A549 (cell line): ENCODE data around the gene KCNA3. TPM values are rescaled to one million over a fixed set of nuclear protein-coding genes. Genes with fewer than 3 reads are reported as not detected.

Source experiments
- ATAC-seq, 2 experiments: fragments of 200-7000 bp in 1 of 2; fragments of >200 bp in 1 of 2; cut with Nextera tagmentation in 1 of 2; cut with Tn5 transposase in 1 of 2; 3 replicates each; pipeline versions ENCODE4 v1.8.0 to v1.9.1; 2018 to 2020; ENCODE audit warnings: mild to moderate bottlenecking in 1 of 2, moderate library complexity in 1 of 2
- CTCF ChIA-PET: fragments of 300-600 bp; sonication (Branson Sonifier 250); formaldehyde crosslinking; extraction: SDS; loops from one replicate; lab custom pipeline; 2021; ENCODE audit warnings: antibody characterized with exemption, inconsistent platforms; lab: Yijun Ruan, JAX
- POLR2A ChIA-PET: fragments of 350-600 bp; formaldehyde crosslinking; extraction: SDS; loops from one replicate; lab custom pipeline; 2021; ENCODE audit warnings: antibody characterized with exemption, inconsistent platforms; lab: Yijun Ruan, JAX
- DNase-seq, 2 experiments: peaks; one replicate each; pipeline versions ENCODE4 v3.0.0 to v3.0.0-alpha.2; 2011 to 2016; ENCODE audit warnings: low read depth in 1 of 2, low spot score in 1 of 2
- FAIRE-seq: peaks from 2 replicates; lab custom pipeline; 2011; peaks lifted over from hg19 to GRCh38; lab: Jason Lieb, UNC
- H3K27ac ChIP-seq, 2 experiments: fragments of >200 bp; sonication (Bioruptor Twin); formaldehyde crosslinking; 3 replicates each; pipeline ENCODE4 v1.5.1; 2016 to 2017
- H3K4me1 ChIP-seq: fragments of >200 bp; sonication (Bioruptor Twin); formaldehyde crosslinking; 3 replicates; pipeline ENCODE4 v1.6.1; 2016
- H3K4me2 ChIP-seq: fragments of >200 bp; sonication (Bioruptor Twin); formaldehyde crosslinking; 3 replicates; pipeline ENCODE4 v1.6.1; 2016
- H3K4me3 ChIP-seq: fragments of >200 bp; sonication (Bioruptor Twin); formaldehyde crosslinking; 3 replicates; pipeline ENCODE4 v1.5.1; 2016
- H3K9me3 ChIP-seq: fragments of >200 bp; sonication (Bioruptor Twin); formaldehyde crosslinking; 3 replicates; pipeline ENCODE4 v1.6.1; 2016
- CBX8 ChIP-seq: fragments of 200-600 bp; sonication (generic); IDR thresholded peaks from 2 replicates; pipeline ENCODE4 v1.6.1; 2016
- CEBPB ChIP-seq, 2 experiments: fragments of >200 bp in 1 of 2; sonication (Bioruptor Twin) in 1 of 2; formaldehyde crosslinking in 1 of 2; IDR thresholded peaks; 2 replicates each; pipeline ENCODE4 v1.6.1; 2012 to 2016
- CHD2 ChIP-seq: fragments of 150-350 bp; IDR thresholded peaks from 2 replicates; pipeline ENCODE4 v1.6.1; 2014; ENCODE audit warnings: low read length; ENCODE audit not compliant: partially characterized antibody
- CHD4 ChIP-seq: fragments of 200-600 bp; sonication (generic); IDR thresholded peaks from 2 replicates; pipeline ENCODE4 v1.6.1; 2016; ENCODE audit warnings: antibody characterized with exemption, mild to moderate bottlenecking, borderline replicate concordance
- EHMT2 ChIP-seq: fragments of 200-600 bp; sonication (generic); IDR thresholded peaks from 2 replicates; pipeline ENCODE4 v1.6.1; 2016; ENCODE audit warnings: antibody characterized with exemption, low read depth, mild to moderate bottlenecking, moderate library complexity
- FOXS1 ChIP-seq: fragments of 250-450 bp; sonication (Bioruptor Pico); IDR thresholded peaks from 2 replicates; pipeline ENCODE4 v1.5.0; 2020; ENCODE audit warnings: mild to moderate bottlenecking, moderate library complexity
- HEYL ChIP-seq: fragments of 250-450 bp; sonication (Bioruptor Pico); IDR thresholded peaks from 2 replicates; pipeline ENCODE4 v1.8.0; 2021; ENCODE audit warnings: mild to moderate bottlenecking, moderate library complexity
- HOXA7 ChIP-seq: fragments of 250-450 bp; sonication (Bioruptor Pico); IDR thresholded peaks from 2 replicates; pipeline ENCODE4 v1.5.0; 2020; ENCODE audit warnings: mild to moderate bottlenecking, moderate library complexity
- HOXB5 ChIP-seq: fragments of 250-450 bp; sonication (Bioruptor Pico); IDR thresholded peaks from 2 replicates; pipeline ENCODE4 v1.5.0; 2020; ENCODE audit warnings: mild to moderate bottlenecking, moderate library complexity
- JUN ChIP-seq, 2 experiments: fragments of >200 bp; sonication (Bioruptor Twin); formaldehyde crosslinking; IDR thresholded peaks; 2 replicates in 1 of 2; 3 replicates in 1 of 2; pipeline ENCODE4 v1.6.1; 2016 to 2017
- JUNB ChIP-seq: fragments of >200 bp; sonication (Bioruptor Twin); formaldehyde crosslinking; IDR thresholded peaks from 2 replicates; pipeline ENCODE4 v1.6.1; 2016
- KDM5A ChIP-seq: fragments of 200-600 bp; sonication (generic); IDR thresholded peaks from 2 replicates; pipeline ENCODE4 v1.6.1; 2016; ENCODE audit warnings: antibody characterized with exemption, mild to moderate bottlenecking
- MAFK ChIP-seq: fragments of 450-650 bp; IDR thresholded peaks from 2 replicates; pipeline ENCODE4 v1.6.1; 2014; ENCODE audit not compliant: partially characterized antibody
- MYC ChIP-seq: IDR thresholded peaks from 2 replicates; pipeline ENCODE4 v1.6.1; 2012; ENCODE audit warnings: mild to moderate bottlenecking, inconsistent platforms, low read length, improper control_type of control experiment, borderline replicate concordance
- NFE2L2 ChIP-seq: fragments of 150-350 bp; conservative IDR thresholded peaks from 2 replicates; pipeline ENCODE4 v1.6.1; 2014; ENCODE audit warnings: low read length
- NR3C1 ChIP-seq: fragments of >200 bp; sonication (Bioruptor Twin); formaldehyde crosslinking; IDR thresholded peaks from 3 replicates; pipeline ENCODE4 v1.6.1; 2017
- POLR2A ChIP-seq: IDR thresholded peaks from 2 replicates; pipeline ENCODE4 v1.6.1; 2012; ENCODE audit warnings: mild to moderate bottlenecking, low read length
- POLR2AphosphoS2 ChIP-seq: conservative IDR thresholded peaks from 2 replicates; pipeline ENCODE4 v1.6.1; 2012; ENCODE audit warnings: low read length, improper control_type of control experiment, inconsistent platforms
- RFX5 ChIP-seq: fragments of 450-650 bp; IDR thresholded peaks from 2 replicates; pipeline ENCODE4 v1.7.1; 2014; ENCODE audit warnings: antibody characterized with exemption, mild to moderate bottlenecking, moderate library complexity
- RNF2 ChIP-seq: fragments of 200-600 bp; sonication (generic); IDR thresholded peaks from 2 replicates; pipeline ENCODE4 v1.6.1; 2016; ENCODE audit warnings: low read depth, mild to moderate bottlenecking, antibody characterized with exemption, moderate library complexity, borderline replicate concordance
- TFCP2L1 ChIP-seq: fragments of 250-450 bp; sonication (Bioruptor Pico); IDR thresholded peaks from 2 replicates; pipeline ENCODE4 v1.5.0; 2021; ENCODE audit warnings: mild to moderate bottlenecking
- ZC3H11A ChIP-seq: fragments of 450-650 bp; IDR thresholded peaks from 2 replicates; pipeline ENCODE4 v1.6.1; 2014; ENCODE audit warnings: antibody characterized with exemption, mild to moderate bottlenecking
- WGBS: methylation state at CpG from one replicate; pipeline ENCODE4 v1.1.6; 2017; ENCODE audit errors: missing lambda C conversion rate; 5-methylcytosine and 5-hydroxymethylcytosine counted together
- polyA plus RNA-seq, 4 experiments: library from polyadenylated mRNA; depleted of rRNA in 3 of 4; stranded (reverse); fragments of >200 nt; fragmentation: RNase III in 1 of 4; extraction: RNeasy Plus Mini Kit Qiagen cat#74134 plus additional on column Dnase treatment in 1 of 4; gene quantifications; 2 replicates in 3 of 4; 3 replicates in 1 of 4; pipeline ENCODE4 v1.2.3, GENCODE V29; 2011 to 2017
- TF ChIP-seq, protein P1 (sequence below): fragments of 150-350 bp; IDR thresholded peaks from 2 replicates; pipeline ENCODE4 v1.6.1; 2014; ENCODE audit warnings: low read depth, mild to moderate bottlenecking, low read length
- TF ChIP-seq, protein P2 (sequence below): fragments of >200 bp; sonication (Bioruptor Twin); formaldehyde crosslinking; IDR thresholded peaks from 2 replicates; pipeline ENCODE4 v1.6.1; 2016
- TF ChIP-seq, protein P3 (sequence below): IDR thresholded peaks from 2 replicates; pipeline ENCODE4 v1.6.1; 2012; ENCODE audit warnings: low read depth, borderline replicate concordance
- TF ChIP-seq, protein P4 (sequence below): IDR thresholded peaks from 2 replicates; pipeline ENCODE4 v1.6.1; 2012

Gene KCNA3
- polyA plus RNA-seq, 2 of the 4 experiments (the other 2 are of a cell fraction): not detected

DNA sequence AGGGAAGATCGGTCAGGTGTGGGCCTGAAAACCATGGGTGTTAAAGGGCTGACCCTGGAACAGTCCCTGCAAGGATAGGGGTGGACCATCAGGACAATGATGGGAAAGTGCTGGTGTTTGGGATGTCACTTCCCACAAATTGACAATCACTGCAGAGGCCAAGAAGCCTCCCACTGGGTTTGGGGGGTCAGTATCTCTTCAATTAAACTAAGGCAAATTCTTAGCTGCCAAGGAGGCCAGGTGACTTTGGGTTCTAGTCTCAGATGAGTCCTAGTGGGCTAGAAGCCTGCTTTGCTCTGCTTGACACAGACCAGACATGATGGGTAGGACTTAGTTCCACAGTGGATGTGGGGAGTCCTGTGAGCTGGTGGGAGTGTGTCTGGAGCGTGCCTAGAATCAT lies 39.3 kb downstream of the KCNA3 start:
- Histone ChIP-seq H3K4me2 (no peak overlapping the region), H3K9me3 (no peaks in the 10 kb centered on the region), H3K4me1 (no peaks in the 10 kb centered on the region), H3K27ac (no peak overlapping the region), H3K4me3 (no peak overlapping the region)
- ATAC-seq: no peak
- ChIA-PET CTCF (interaction anchor here (0.8 to 4.3 kb wide), 5 partner anchors 12 to 147 kb away, joined by 4 to 28 read pairs (median 4); no protein-coding TSS in a partner anchor), POLR2A (no interaction called here)
- WGBS: 78% methylated on average over 2 of the region's 2 CpGs
- DNase-seq: no peak
- no peak for FAIRE-seq
- no peak for TF ChIP-seq RFX5
- no peak for TF ChIP-seq CBX8
- no peak for TF ChIP-seq HOXA7 (CRISPR knock-in tag)
- TF ChIP-seq, protein P1, sequence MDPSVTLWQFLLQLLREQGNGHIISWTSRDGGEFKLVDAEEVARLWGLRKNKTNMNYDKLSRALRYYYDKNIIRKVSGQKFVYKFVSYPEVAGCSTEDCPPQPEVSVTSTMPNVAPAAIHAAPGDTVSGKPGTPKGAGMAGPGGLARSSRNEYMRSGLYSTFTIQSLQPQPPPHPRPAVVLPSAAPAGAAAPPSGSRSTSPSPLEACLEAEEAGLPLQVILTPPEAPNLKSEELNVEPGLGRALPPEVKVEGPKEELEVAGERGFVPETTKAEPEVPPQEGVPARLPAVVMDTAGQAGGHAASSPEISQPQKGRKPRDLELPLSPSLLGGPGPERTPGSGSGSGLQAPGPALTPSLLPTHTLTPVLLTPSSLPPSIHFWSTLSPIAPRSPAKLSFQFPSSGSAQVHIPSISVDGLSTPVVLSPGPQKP: no peak
- TF ChIP-seq, protein P2, sequence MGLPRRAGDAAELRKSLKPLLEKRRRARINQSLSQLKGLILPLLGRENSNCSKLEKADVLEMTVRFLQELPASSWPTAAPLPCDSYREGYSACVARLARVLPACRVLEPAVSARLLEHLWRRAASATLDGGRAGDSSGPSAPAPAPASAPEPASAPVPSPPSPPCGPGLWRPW: no peak
- no peak for TF ChIP-seq NR3C1
- no peak for TF ChIP-seq NFE2L2
- no peak for TF ChIP-seq MYC
- TF ChIP-seq EHMT2: no peak
- TF ChIP-seq, protein P3, sequence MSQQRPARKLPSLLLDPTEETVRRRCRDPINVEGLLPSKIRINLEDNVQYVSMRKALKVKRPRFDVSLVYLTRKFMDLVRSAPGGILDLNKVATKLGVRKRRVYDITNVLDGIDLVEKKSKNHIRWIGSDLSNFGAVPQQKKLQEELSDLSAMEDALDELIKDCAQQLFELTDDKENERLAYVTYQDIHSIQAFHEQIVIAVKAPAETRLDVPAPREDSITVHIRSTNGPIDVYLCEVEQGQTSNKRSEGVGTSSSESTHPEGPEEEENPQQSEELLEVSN: no peak
- no peak for TF ChIP-seq JUNB
- no peak for TF ChIP-seq HEYL (CRISPR knock-in tag)
- TF ChIP-seq FOXS1 (CRISPR knock-in tag): no peak
- no peak for TF ChIP-seq RNF2
- TF ChIP-seq POLR2A: no peak
- TF ChIP-seq HOXB5: no peak
- TF ChIP-seq ZC3H11A: no peak
- TF ChIP-seq CHD4: no peak
- TF ChIP-seq, protein P4, sequence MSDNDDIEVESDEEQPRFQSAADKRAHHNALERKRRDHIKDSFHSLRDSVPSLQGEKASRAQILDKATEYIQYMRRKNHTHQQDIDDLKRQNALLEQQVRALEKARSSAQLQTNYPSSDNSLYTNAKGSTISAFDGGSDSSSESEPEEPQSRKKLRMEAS: no peak

DNA sequence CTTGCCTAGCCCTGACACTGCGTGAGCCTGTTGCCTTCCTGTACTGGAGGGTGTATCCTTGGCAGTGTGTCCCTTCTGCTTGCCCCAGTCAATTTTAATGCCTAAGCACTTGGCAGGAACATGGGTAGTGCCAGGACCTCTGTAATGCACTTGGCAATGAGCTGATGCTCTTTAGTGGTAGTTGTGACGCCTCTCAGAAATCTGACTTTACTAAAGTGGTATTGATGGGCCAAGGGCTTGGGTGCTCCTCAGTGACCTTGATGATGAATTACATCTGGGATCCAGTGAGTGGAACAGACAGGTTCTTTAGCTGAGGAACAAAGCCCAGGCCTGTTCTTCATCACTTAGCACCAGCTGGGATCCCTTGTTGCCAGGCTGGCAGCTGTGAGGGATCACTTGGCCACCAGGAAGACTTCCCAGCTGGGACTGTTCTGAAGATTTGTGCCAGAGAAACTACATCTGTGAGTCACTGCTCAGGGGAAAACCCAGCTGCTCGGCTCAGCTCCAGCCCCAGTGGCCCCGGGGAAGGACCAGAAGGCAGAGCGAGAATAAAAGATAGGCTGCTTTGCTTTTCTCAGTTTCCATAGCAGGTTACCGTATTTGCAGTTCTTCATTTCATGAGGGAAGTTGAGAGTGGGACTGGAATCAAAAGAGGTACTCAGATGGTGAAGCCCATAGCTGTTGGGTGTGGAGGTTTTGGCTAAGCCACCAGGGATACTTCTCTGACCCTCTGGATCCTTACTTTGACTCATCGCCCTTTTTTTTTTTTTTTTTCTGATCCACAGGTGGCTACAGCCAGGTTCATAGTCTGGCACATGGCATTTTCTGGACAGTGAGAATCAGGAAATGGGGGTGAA lies 40.1 kb downstream of the KCNA3 start:
- Histone ChIP-seq H3K4me2 (no peak overlapping the region), H3K27ac (no peak overlapping the region), H3K4me3 (no peak overlapping the region), H3K9me3 (no peaks in the 10 kb centered on the region), H3K4me1 (no peaks in the 10 kb centered on the region)
- WGBS: 32% methylated on average over 7 of the region's 7 CpGs
- peak in 1 of 2 experiments; percentile 20 for DNase-seq
- FAIRE-seq: no peak
- POLR2A ChIA-PET: no interaction called here
- peak in 1 of 2 experiments; percentile 52; a peak in 3 of 6 replicates for ATAC-seq
- CTCF ChIA-PET: interaction anchor here (0.6 to 4.3 kb wide), 6 partner anchors 15 to 148 kb away, joined by 3 to 28 read pairs (median 4); no protein-coding TSS in a partner anchor
- TF ChIP-seq RNF2: no peak
- TF ChIP-seq JUN (IDR thresholded peaks at IDR 0.05): no peak
- TF ChIP-seq HOXB5: no peak
- TF ChIP-seq KDM5A: no peak
- no peak for TF ChIP-seq CEBPB (IDR thresholded peaks at IDR 0.05)
- TF ChIP-seq, protein P2: no peak
- TF ChIP-seq ZC3H11A: no peak
- no peak for TF ChIP-seq TFCP2L1 (CRISPR knock-in tag)
- TF ChIP-seq POLR2AphosphoS2: no peak
- no peak for TF ChIP-seq MAFK
- no peak for TF ChIP-seq CHD2
